ENCODE results near the gene TGFB3.
"Not testable (repeated sequence)": the region's sequence is repeated elsewhere in the genome, so short reads cannot be mapped to it uniquely, and the experiment has no call there.

Gene TGFB3
- long read RNA-seq, donor 1, partial matches to known transcripts = 5 of 9 reads
- long read RNA-seq, donor 1, other reads (novel, unspliced or antisense) = 0 of 9 reads
- long read RNA-seq, donor 2, partial matches to known transcripts = 0 of 1 reads
- long read RNA-seq, donor 2, other reads (novel, unspliced or antisense) = 0 of 1 reads
- long read RNA-seq, donor 3, partial matches to known transcripts = 0 of 1 reads
- long read RNA-seq, donor 3, other reads (novel, unspliced or antisense) = 0 of 1 reads
- long read RNA-seq, donor 4, partial matches to known transcripts = 0 of 1 reads
- long read RNA-seq, donor 4, other reads (novel, unspliced or antisense) = 0 of 1 reads
- long read RNA-seq, donor 5, partial matches to known transcripts = 71 of 125 reads
- long read RNA-seq, donor 5, other reads (novel, unspliced or antisense) = 53 of 125 reads
- long read RNA-seq, donor 6 = 0 reads
- long read RNA-seq, donor 7 = 0 reads
- long read RNA-seq, donor 8, partial matches to known transcripts = 0 of 3 reads
- long read RNA-seq, donor 8, other reads (novel, unspliced or antisense) = 0 of 3 reads

GRCh38 chr14:75981426-75982265 lies at the start of gene TGFB3:
TSS of gene TGFB3 (minus strand) at chr14:75981995. CDS start at chr14:75980893, 1,102 bp downstream.
- DNase-seq = no peak

- no peak for DNase-seq
These were observed 42.6 kb upstream of the TGFB3 start for GRCh38 chr14:76024211-76024907.

GRCh38 chr14:76023757-76024156 lies 42.0 kb upstream of the TGFB3 start:
- no peak for DNase-seq

DNA sequence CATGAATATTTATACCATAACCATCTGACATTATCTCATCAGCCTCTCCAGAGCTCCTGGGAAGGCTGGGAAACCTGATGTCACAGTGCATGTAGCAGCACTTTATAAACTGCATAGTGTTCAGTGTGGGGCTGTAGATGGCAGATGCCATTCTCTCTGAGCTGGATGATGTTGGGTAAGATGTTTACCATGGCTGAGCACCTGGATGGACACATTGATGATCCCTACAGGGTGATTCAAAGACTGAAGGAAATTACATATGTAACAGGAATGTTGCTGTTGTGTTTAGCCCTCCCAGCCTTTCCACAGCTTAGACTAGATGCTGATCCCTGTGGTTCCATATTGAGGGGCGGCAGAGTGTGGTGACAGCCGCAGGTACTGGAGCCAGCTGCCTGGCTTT lies 41.2 kb upstream of the TGFB3 start:
- no peak for DNase-seq

DNA sequence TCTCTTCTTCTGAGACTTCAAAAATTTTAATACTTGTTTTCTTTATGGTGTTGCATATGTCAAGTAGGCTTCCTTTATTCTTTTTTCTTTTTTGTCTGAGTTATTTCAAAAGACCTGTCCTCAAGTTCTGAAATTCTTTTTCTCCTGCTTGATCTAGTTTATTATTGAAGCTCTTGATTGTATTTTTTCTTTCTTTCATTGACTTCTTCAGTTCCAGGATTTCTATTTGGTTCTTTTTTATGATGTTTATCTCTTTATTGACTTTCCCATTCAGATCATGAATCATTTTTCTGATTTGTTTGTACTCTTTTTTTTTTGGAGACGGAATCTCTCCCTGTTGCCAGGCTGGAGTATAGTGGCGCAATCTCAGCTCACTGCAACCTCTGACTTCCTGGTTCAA lies 37.9 kb upstream of the TGFB3 start:
- DNase-seq = no peak

DNA sequence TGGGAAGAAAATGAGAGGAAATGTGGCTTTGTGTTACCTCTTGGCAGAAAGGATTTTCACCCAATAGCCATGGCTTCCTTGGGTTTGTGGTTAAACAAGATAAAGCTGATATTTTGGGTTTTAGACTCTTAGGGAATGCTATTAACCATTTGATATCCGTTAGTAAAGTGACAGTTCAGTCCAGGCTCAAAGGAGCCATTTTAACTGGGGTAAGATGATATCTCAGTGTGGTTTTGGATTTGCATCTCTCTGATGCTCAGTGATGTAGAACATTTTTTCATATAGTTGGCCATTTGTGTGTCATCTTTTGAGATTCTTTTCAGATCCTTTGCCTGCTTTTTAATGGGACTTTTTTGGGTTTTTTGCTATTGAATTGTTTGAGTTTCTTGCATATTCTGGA lies 33.9 kb upstream of the TGFB3 start:
- no peak for DNase-seq

- no peak for DNase-seq
These were observed 33.4 kb upstream of the TGFB3 start for GRCh38 chr14:76015191-76015590.

- DNase-seq = peak; percentile 28
These were observed 30.6 kb upstream of the TGFB3 start for GRCh38 chr14:76012354-76012753.

- no peak for DNase-seq
These were observed 30.1 kb upstream of the TGFB3 start for GRCh38 chr14:76011930-76012329.

GRCh38 chr14:76009627-76010026 lies 27.8 kb upstream of the TGFB3 start:
- DNase-seq = not testable (repeated sequence)

- no peak for DNase-seq
These were observed 26.1 kb upstream of the TGFB3 start for GRCh38 chr14:76007852-76008251.

DNA sequence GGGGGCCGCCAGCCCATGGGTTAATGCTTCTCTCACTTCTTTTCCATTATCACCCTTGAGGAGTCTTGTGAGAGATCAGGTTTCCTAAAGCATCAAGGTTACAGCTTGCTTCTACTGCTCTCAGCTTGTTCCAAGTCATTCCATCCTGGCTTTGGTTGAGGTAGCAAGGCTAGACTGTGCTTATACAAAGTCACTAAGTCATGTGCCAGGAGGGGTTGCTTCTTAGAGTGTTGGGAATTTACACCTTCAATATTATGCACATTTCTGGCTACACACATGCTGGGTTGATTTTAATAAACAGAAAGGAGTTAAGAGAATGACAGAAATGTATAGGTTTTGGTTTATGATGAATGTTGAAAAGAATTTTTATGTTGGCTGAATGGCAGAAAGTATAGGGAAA lies 25.6 kb upstream of the TGFB3 start:
- DNase-seq = no peak

- no peak for DNase-seq
These were observed 24.5 kb upstream of the TGFB3 start for GRCh38 chr14:76006253-76006652.

- no peak for DNase-seq
These were observed 20.6 kb upstream of the TGFB3 start for GRCh38 chr14:76002383-76002782.

DNA sequence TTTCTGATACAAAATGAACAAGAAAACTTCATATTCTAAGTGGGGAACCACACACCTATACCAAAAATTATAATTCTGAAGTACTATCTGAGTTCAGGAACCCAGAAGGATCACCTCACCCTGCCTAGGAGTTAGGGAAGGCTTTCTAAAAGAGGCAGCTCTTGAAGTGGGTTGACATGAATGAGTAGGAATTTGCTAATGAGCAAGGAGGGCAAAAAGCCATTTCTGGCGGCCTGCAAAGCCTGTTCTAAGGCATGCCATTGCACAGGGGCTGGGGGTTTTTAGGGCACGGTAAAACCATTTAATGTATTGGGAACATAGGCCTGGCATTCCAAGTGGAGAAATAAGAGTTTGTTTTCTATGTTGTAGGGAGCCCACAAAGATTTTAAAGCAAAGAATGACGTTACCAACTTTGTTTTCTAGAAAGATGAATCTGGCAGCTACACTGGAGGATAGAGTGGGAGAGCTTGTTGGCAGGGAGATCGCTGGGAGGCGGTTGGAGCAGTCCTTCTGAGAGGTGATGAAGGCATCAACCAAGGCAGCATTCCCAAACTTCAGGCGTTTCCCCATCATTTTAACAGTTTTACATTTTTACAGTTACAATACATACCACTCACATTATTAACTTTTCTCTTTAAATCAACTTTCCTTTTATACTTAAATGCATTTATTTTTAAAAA lies 17.9 kb upstream of the TGFB3 start:
- no peak for DNase-seq

GRCh38 chr14:75996488-75996887 lies 14.7 kb upstream of the TGFB3 start:
- DNase-seq = no peak

DNA sequence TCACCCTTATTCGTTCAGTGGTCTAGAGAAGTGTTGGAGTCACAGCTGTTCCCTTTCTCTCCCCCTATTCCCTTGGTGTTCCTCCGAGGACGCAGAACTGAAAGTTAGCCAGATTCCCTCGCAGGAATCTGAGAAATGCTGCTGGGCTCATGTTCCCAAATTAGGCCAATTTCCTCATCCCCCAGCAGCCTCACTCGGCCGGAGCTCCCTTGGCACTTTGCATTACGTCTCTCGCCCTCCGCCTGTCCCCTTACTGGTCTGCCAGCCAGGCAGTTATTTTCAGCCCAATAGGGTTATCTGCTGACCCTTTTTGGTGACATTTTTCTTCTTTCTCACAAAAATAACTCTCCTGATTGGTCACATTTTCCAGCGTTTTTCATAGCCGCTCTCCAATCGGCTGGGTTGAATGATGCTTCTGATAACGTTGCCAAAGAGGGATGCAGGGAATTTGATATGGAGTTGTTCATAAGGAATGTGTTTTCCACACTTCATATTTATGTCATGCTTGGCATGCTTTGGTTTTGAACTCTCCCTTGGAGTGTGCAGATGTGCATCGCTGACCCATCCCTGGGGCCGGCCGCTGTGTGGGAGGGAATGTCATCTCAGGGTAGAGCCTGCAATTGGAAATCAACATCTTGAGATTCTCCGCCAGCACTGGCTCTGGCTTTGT lies 13.7 kb upstream of the TGFB3 start:
- peak; percentile 25 for DNase-seq

DNA sequence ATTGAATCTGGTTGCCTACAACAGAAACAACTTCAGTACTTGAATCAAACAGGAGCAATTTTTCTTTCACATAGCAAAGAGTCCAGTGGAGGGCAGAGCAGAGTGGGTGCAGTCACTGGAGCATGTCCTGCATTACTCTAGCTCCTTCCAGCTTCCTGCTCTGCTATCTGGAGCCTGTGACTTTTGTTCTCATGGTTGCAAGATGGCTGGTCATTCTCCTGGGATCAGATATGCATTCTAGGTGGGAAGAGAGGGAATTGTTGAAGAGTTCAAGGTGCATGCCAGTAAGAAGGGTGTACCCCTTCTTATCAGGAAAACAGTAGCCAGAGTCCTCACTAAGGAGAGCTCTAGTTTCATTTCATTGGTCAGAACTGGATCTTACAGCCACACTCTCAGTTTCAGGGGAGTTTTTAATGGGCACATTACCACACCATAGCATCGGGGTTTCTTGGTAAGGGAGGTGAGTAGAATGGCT lies 11.8 kb upstream of the TGFB3 start:
- no peak for DNase-seq

DNA sequence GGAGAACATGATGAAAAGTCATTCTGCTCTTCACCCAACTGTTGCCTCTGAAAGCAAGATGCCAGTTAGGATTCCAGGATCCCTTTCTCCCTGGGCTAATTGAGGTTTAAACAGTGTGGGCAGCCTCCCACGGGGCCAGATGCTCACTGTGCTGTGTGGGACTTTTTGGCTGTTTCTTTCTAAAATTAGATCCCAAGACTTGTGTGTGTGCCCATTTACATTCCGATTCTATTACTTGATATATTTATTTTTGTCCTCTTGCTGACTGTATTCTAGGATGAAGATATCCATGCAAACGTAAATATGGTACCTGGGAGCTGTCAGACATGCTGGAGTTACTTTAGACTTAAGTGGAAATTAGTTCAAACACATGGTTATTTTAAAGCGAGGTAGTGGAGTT lies 10.0 kb upstream of the TGFB3 start:
- DNase-seq = no peak

DNA sequence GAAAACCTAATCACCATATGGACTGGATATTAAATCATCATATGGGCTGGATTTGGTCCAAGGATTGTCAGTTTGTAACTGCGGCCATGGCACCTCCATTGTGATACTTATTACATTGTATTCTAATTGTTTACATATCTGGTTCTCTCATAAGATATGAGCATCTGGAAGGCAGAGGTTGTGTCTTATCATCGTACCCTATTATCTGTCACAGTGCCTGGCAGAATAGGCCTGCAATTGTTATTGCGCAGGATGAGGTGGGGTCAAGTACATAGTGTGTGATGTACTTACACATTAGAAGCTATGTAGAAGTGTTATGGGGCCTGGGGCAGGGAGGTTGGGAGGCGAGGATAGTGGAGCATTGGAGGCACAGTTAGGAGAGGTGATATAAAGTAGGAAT lies 8.5 kb upstream of the TGFB3 start:
- no peak for DNase-seq

- no peak for DNase-seq
These were observed 7.3 kb upstream of the TGFB3 start for GRCh38 chr14:75989134-75989533.

Measured in right kidney (tissue), 9 donors.